Testis (tissue), 2 donors: ENCODE data around the gene ZMYND19.

Source experiments
- POLR2A ChIP-seq: fragments of 450-650 bp; IDR thresholded peaks from one replicate; pipeline ENCODE4 v1.6.1; 2017; ENCODE audit warnings: antibody characterized with exemption, mild to moderate bottlenecking, moderate library complexity
- TF ChIP-seq, protein P1 (sequence below), 3 experiments: fragments of 450-650 bp in 2 of 3; fragments of 200-600 bp in 1 of 3; sonication (generic) in 1 of 3; IDR thresholded peaks; one replicate each; pipeline ENCODE4 v1.5.1; 2016 to 2019; ENCODE audit warnings: antibody characterized with exemption in 3 of 3, mild to moderate bottlenecking in 2 of 3, moderate library complexity in 1 of 3

GRCh38 chr9:137607141-137607857 lies 17.0 kb upstream of the ZMYND19 start:
- TF ChIP-seq, protein P1, sequence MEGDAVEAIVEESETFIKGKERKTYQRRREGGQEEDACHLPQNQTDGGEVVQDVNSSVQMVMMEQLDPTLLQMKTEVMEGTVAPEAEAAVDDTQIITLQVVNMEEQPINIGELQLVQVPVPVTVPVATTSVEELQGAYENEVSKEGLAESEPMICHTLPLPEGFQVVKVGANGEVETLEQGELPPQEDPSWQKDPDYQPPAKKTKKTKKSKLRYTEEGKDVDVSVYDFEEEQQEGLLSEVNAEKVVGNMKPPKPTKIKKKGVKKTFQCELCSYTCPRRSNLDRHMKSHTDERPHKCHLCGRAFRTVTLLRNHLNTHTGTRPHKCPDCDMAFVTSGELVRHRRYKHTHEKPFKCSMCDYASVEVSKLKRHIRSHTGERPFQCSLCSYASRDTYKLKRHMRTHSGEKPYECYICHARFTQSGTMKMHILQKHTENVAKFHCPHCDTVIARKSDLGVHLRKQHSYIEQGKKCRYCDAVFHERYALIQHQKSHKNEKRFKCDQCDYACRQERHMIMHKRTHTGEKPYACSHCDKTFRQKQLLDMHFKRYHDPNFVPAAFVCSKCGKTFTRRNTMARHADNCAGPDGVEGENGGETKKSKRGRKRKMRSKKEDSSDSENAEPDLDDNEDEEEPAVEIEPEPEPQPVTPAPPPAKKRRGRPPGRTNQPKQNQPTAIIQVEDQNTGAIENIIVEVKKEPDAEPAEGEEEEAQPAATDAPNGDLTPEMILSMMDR (IDR thresholded peaks at IDR 0.05) = no peak
- TF ChIP-seq POLR2A = no peak
